ENCODE results near the gene CLMN.

CLMN gene

GRCh38 chr14:95258754-95259593 lies 60.7 kb downstream of the CLMN start:
- DNase-seq: no peak

- no peak for DNase-seq
These were observed 61.6 kb downstream of the CLMN start for GRCh38 chr14:95258156-95258555.

- no peak for DNase-seq
These were observed 62.2 kb downstream of the CLMN start for GRCh38 chr14:95257521-95257920.

- no peak for DNase-seq
These were observed 63.0 kb downstream of the CLMN start for GRCh38 chr14:95256776-95257060.

- no peak for DNase-seq
These were observed 63.5 kb downstream of the CLMN start for GRCh38 chr14:95256002-95256775.

- DNase-seq: no peak
These were observed 64.2 kb downstream of the CLMN start for GRCh38 chr14:95255487-95255886.

- no peak for DNase-seq
These were observed 64.7 kb downstream of the CLMN start for GRCh38 chr14:95255013-95255412.

GRCh38 chr14:95254288-95254687 lies 65.4 kb downstream of the CLMN start:
- DNase-seq: no peak

GRCh38 chr14:95253039-95253630 lies 66.6 kb downstream of the CLMN start:
- no peak for DNase-seq

GRCh38 chr14:95252219-95252618 lies 67.5 kb downstream of the CLMN start:
- DNase-seq: no peak

- no peak for DNase-seq
These were observed 68.8 kb downstream of the CLMN start for GRCh38 chr14:95250936-95251335.

GRCh38 chr14:95250140-95250769 lies 69.5 kb downstream of the CLMN start:
- no peak for DNase-seq

- DNase-seq: no peak
These were observed 71.3 kb downstream of the CLMN start for GRCh38 chr14:95248432-95248831.

- no peak for DNase-seq
These were observed 72.8 kb downstream of the CLMN start for GRCh38 chr14:95246870-95247269.

- no peak for DNase-seq
These were observed 74.4 kb downstream of the CLMN start for GRCh38 chr14:95245334-95245733.

GRCh38 chr14:95244587-95244986 lies 75.1 kb downstream of the CLMN start:
- DNase-seq: no peak

- DNase-seq: no peak
These were observed 76.8 kb downstream of the CLMN start for GRCh38 chr14:95242870-95243269.

GRCh38 chr14:95240859-95241813 lies 78.6 kb downstream of the CLMN start:
- DNase-seq: no peak

GRCh38 chr14:95238487-95239298 lies 81.0 kb downstream of the CLMN start:
- DNase-seq: no peak

- no peak for DNase-seq
These were observed 81.8 kb downstream of the CLMN start for GRCh38 chr14:95237958-95238340.

All from activated CD8-positive, alpha-beta memory T cell treated with anti-CD3 and anti-CD28 coated beads, Interleukin-2, amount 50 U/mL, for 4 hours (primary cell).